CD14-positive monocyte (primary cell): Measurements from ENCODE around the gene TBC1D22A. TPM values are rescaled to one million over a fixed set of nuclear protein-coding genes. Genes with fewer than 3 reads are reported as not detected.

Experiments
- DNase-seq, 3 donors: peaks; one replicate each; pipeline ENCODE4 v3.0.0-alpha.2; 2011 to 2022
- H2AFZ ChIP-seq: 2 replicates; pipeline ENCODE4 v1.6.0; 2012; ENCODE audit warnings: mild to moderate bottlenecking, low read depth, low read length, inconsistent platforms; ENCODE audit not compliant: insufficient read depth, poor library complexity, severe bottlenecking
- H3K27ac ChIP-seq, 2 donors: 1 replicate in 1 of 2; 2 replicates in 1 of 2; pipeline ENCODE4 v1.5.1; 2012 to 2013; ENCODE audit warnings: low read length in 2 of 2, control low read depth in 1 of 2, inconsistent platforms in 1 of 2, low read depth in 1 of 2, mild to moderate bottlenecking in 1 of 2
- H3K27me3 ChIP-seq, 2 donors: one replicate each; pipeline versions ENCODE4 v1.6.0 to v1.6.1; 2011 to 2013; ENCODE audit warnings: low read length in 2 of 2; ENCODE audit not compliant: control insufficient read depth in 2 of 2, insufficient read depth in 2 of 2
- H3K36me3 ChIP-seq, 2 donors: replicated peaks in 1 of 2; 1 replicate in 1 of 2; 2 replicates in 1 of 2; pipeline versions ENCODE4 v1.5.1 to v1.6.1; 2012 to 2013; ENCODE audit warnings: low read length in 2 of 2, control low read depth in 1 of 2, inconsistent platforms in 1 of 2, mild to moderate bottlenecking in 1 of 2; ENCODE audit not compliant: insufficient read depth in 2 of 2, control insufficient read depth in 1 of 2
- H3K4me1 ChIP-seq, 2 donors: 1 replicate in 1 of 2; 2 replicates in 1 of 2; pipeline versions ENCODE4 v1.5.1 to v1.6.1; 2012 to 2013; ENCODE audit warnings: low read length in 2 of 2, control low read depth in 1 of 2, inconsistent platforms in 1 of 2, mild to moderate bottlenecking in 1 of 2, moderate library complexity in 1 of 2; ENCODE audit not compliant: insufficient read depth in 2 of 2, control insufficient read depth in 1 of 2
- H3K4me2 ChIP-seq: replicated peaks from 2 replicates; pipeline ENCODE3; 2012; ENCODE audit warnings: low read length, moderate library complexity, mild to moderate bottlenecking; ENCODE audit not compliant: poor library complexity, severe bottlenecking; ENCODE audit errors: extremely low read depth
- H3K4me3 ChIP-seq, 3 experiments: fragments of 200-600 bp in 1 of 3; sonication (generic) in 1 of 3; replicated peaks in 1 of 3; 1 replicate in 2 of 3; 2 replicates in 1 of 3; pipeline ENCODE4 v1.5.1; 2011 to 2013; ENCODE audit warnings: low read length in 3 of 3, mild to moderate bottlenecking in 3 of 3, control low read depth in 2 of 3, low read depth in 2 of 3, inconsistent platforms in 1 of 3, moderate library complexity in 1 of 3
- H3K79me2 ChIP-seq: 2 replicates; pipeline ENCODE4 v1.6.0; 2012; ENCODE audit warnings: mild to moderate bottlenecking, control low read depth, inconsistent platforms, low read length, moderate library complexity; ENCODE audit not compliant: insufficient read depth
- H3K9ac ChIP-seq: 2 replicates; pipeline ENCODE4 v1.6.0; 2017; ENCODE audit warnings: low read length, mild to moderate bottlenecking; ENCODE audit not compliant: insufficient read depth, poor library complexity, severe bottlenecking
- H3K9me3 ChIP-seq, 2 donors: replicated peaks in 1 of 2; 1 replicate in 1 of 2; 2 replicates in 1 of 2; pipeline versions ENCODE4 v1.5.1 to v1.6.1; 2012 to 2013; ENCODE audit warnings: low read length in 2 of 2, control low read depth in 1 of 2; ENCODE audit not compliant: control insufficient read depth in 1 of 2, insufficient read depth in 1 of 2
- H4K20me1 ChIP-seq: 2 replicates; pipeline ENCODE4 v1.6.0; 2012; ENCODE audit warnings: mild to moderate bottlenecking, low read length, control low read depth, moderate library complexity; ENCODE audit not compliant: insufficient read depth
- H3K27ac Mint-ChIP-seq, 7 donors: one replicate each; pipeline ENCODE4 v1.8.0; 2020; ENCODE audit warnings: mild to moderate bottlenecking in 7 of 7, mixed read lengths in 7 of 7, moderate library complexity in 6 of 7, inconsistent platforms in 2 of 7
- H3K27me3 Mint-ChIP-seq, 3 donors: one replicate each; pipeline ENCODE4 v1.8.0; 2021 to 2022; ENCODE audit warnings: low read depth in 3 of 3, mild to moderate bottlenecking in 3 of 3, mixed read lengths in 3 of 3, moderate library complexity in 3 of 3, inconsistent platforms in 1 of 3
- H3K36me3 Mint-ChIP-seq, 2 donors: one replicate each; pipeline ENCODE4 v1.8.0; 2020; ENCODE audit warnings: mixed read lengths in 2 of 2, inconsistent platforms in 1 of 2, mild to moderate bottlenecking in 1 of 2
- H3K4me1 Mint-ChIP-seq: one replicate; pipeline ENCODE4 v1.8.0; 2020; ENCODE audit warnings: mild to moderate bottlenecking, mixed read lengths
- H3K4me3 Mint-ChIP-seq, 2 donors: one replicate each; pipeline ENCODE4 v1.8.0; 2020; ENCODE audit warnings: mild to moderate bottlenecking in 2 of 2, mixed read lengths in 2 of 2, moderate library complexity in 1 of 2
- H3K9me3 Mint-ChIP-seq, 7 donors: one replicate each; pipeline ENCODE4 v1.8.0; 2020 to 2022; ENCODE audit warnings: mixed read lengths in 7 of 7, mild to moderate bottlenecking in 6 of 7, moderate library complexity in 6 of 7, inconsistent platforms in 2 of 7
- WGBS: methylation state at CpG from one replicate; pipeline ENCODE4 v1.1.5; 2013; ENCODE audit warnings: missing lambda C conversion rate; ENCODE audit not compliant: insufficient coverage; 5-methylcytosine and 5-hydroxymethylcytosine counted together
- intact Hi-C, 2 donors: fragments of 100-400 bp; cut with micrococcal nuclease; formaldehyde crosslinking; loops; one replicate each; pipeline versions ENCODE4 v1.15.0 to v1.15.1; 2023
- polyA plus RNA-seq, 3 donors: library from polyadenylated mRNA; depleted of rRNA in 1 of 3; unstranded in 2 of 3; stranded (reverse) in 1 of 3; fragments of 300-500 nt in 2 of 3; fragments of >200 nt in 1 of 3; fragmentation: Illumina TruSeq in 2 of 3; gene quantifications; 1 replicate in 2 of 3; 2 replicates in 1 of 3; pipeline ENCODE4 v1.2.3, GENCODE V29; 2012 to 2021
- TF ChIP-seq, protein P1 (sequence below): fragments of 200-600 bp; IDR thresholded peaks from one replicate; pipeline ENCODE4 v1.8.0; 2022; ENCODE audit warnings: antibody characterized with exemption, mild to moderate bottlenecking

TBC1D22A gene
- polyA plus RNA-seq, 3 donors, result 25.9 to 36.2 (median 29.5) TPM

DNA sequence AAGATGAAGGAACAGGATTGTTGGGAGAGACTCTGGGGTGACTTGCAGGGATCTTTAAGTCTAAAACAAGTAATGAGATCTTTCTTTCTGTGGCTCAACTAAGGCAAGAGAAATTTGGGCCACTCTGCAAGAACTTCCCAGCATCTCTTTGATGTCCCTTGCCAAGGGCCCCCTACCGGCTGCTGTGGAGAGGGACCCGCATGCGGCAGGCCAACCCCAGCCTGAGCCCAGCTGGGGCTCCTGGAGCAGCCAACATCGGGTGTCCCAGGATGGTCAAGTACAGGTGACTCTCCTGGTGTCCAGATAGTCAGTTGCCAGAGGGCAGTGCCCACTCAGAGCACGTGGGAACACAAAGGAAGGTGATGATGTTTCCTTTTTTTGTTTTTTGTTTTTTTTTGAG lies 363.2 kb downstream of the TBC1D22A start:
- Histone ChIP-seq H3K79me2 (no peaks in the 10 kb centered on the region), H4K20me1 (peaks cover 10% of the 10 kb centered on the region), H3K27me3 (no peaks in the 10 kb centered on the region), H3K27ac (no peak overlapping the region), H3K4me1 (no peaks in the 10 kb centered on the region), H3K36me3 (peaks cover 0 to 8% of the 10 kb centered on the region in 2 donors), H3K9ac (no peak overlapping the region), H2AFZ (no peak overlapping the region), H3K4me3 (no peak overlapping the region), H3K9me3 (no peaks in the 10 kb centered on the region), H3K4me2 (no peak overlapping the region)
- Mint-ChIP-seq H3K27me3 (peaks cover 0 to 2% (median 0%) of the 10 kb centered on the region in 3 donors), H3K27ac (peak overlapping the region in 5 of 7 donors; percentile 4 to 68 (median 20)), H3K4me1 (peaks cover 6% of the 10 kb centered on the region), H3K4me3 (no peak overlapping the region), H3K36me3 (peaks cover 11 to 21% of the 10 kb centered on the region in 2 donors), H3K9me3 (no peaks in the 10 kb centered on the region)
- no peak for DNase-seq
- 100% methylated on average over 3 of the region's 5 CpGs for WGBS
- intact Hi-C loops, result no loop called here
- TF ChIP-seq, protein P1, sequence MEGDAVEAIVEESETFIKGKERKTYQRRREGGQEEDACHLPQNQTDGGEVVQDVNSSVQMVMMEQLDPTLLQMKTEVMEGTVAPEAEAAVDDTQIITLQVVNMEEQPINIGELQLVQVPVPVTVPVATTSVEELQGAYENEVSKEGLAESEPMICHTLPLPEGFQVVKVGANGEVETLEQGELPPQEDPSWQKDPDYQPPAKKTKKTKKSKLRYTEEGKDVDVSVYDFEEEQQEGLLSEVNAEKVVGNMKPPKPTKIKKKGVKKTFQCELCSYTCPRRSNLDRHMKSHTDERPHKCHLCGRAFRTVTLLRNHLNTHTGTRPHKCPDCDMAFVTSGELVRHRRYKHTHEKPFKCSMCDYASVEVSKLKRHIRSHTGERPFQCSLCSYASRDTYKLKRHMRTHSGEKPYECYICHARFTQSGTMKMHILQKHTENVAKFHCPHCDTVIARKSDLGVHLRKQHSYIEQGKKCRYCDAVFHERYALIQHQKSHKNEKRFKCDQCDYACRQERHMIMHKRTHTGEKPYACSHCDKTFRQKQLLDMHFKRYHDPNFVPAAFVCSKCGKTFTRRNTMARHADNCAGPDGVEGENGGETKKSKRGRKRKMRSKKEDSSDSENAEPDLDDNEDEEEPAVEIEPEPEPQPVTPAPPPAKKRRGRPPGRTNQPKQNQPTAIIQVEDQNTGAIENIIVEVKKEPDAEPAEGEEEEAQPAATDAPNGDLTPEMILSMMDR, result no peak

DNA sequence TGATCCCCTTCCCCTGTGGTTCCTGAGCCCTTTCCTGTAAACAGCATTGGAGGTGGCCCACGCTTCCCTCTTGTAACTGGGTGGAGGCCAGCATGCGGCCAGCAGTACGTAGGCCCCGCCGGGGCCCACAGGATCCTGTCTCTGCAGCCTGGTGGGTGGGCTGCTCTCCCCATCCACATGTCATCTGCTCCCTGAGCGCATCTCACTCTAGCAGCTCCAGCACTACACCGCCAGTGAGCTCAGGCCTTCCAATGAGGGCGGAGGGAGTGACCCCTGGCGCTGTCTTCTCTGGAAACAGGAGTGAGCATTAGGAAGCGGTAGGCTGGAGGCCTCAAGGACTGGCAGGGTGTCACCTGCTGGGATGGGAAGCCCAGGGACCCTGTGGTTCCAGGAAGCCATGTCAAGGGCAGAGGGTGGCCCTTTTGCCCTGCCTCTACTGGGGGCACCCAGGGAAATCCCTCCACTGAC lies 363.9 kb downstream of the TBC1D22A start:
- 90% methylated on average over 6 of the region's 10 CpGs for WGBS
- Mint-ChIP-seq H3K27ac (peak overlapping the region in 3 of 7 donors; percentile 50 to 83 (median 57)), H3K4me1 (peaks cover 6% of the 10 kb centered on the region), H3K36me3 (peaks cover 12 to 24% of the 10 kb centered on the region in 2 donors), H3K27me3 (peaks cover 0 to 2% (median 0%) of the 10 kb centered on the region in 3 donors), H3K9me3 (no peaks in the 10 kb centered on the region), H3K4me3 (no peak overlapping the region)
- DNase-seq, result no peak
- Histone ChIP-seq H3K4me3 (no peak overlapping the region), H3K4me2 (no peak overlapping the region), H3K27ac (no peak overlapping the region), H2AFZ (no peak overlapping the region), H3K9ac (no peak overlapping the region), H3K9me3 (no peaks in the 10 kb centered on the region), H4K20me1 (peaks cover 12% of the 10 kb centered on the region), H3K27me3 (no peaks in the 10 kb centered on the region), H3K79me2 (no peaks in the 10 kb centered on the region), H3K4me1 (no peaks in the 10 kb centered on the region), H3K36me3 (peaks cover 0 to 16% of the 10 kb centered on the region in 2 donors)
- intact Hi-C loops, result no loop called here
- TF ChIP-seq, protein P1, result no peak
